ENCODE results near the gene B3GALT6.
A peak's percentile ranks its signal among the peaks of the same experiment; 100 is the strongest.

B3GALT6 gene

DNA sequence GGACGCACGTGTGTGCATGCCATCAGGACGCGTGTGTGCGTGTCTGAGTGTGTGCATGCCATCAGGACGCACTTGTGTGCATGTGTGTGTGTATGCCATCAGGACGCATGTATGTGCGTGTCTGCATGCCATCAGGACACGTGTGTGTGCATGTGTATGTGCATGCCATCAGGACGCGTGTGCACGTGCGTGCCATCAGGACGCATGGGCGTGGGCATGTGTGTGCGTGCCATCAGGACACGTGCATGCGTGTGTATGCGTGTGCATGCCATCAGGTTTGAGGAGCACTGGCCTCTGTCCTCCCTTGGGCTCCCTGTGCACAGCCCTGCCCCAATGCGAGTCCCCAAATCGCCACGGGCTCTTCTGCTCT is 27.1 kb downstream of the B3GALT6 start (continued):
- TF ChIP-seq, protein P1, sequence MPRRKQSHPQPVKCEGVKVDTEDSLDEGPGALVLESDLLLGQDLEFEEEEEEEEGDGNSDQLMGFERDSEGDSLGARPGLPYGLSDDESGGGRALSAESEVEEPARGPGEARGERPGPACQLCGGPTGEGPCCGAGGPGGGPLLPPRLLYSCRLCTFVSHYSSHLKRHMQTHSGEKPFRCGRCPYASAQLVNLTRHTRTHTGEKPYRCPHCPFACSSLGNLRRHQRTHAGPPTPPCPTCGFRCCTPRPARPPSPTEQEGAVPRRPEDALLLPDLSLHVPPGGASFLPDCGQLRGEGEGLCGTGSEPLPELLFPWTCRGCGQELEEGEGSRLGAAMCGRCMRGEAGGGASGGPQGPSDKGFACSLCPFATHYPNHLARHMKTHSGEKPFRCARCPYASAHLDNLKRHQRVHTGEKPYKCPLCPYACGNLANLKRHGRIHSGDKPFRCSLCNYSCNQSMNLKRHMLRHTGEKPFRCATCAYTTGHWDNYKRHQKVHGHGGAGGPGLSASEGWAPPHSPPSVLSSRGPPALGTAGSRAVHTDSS (tag by site-specific recombination; IDR thresholded peaks at IDR 0.05): no peak
- no peak for TF ChIP-seq RBAK (tag by site-specific recombination; IDR thresholded peaks at IDR 0.05)

DNA sequence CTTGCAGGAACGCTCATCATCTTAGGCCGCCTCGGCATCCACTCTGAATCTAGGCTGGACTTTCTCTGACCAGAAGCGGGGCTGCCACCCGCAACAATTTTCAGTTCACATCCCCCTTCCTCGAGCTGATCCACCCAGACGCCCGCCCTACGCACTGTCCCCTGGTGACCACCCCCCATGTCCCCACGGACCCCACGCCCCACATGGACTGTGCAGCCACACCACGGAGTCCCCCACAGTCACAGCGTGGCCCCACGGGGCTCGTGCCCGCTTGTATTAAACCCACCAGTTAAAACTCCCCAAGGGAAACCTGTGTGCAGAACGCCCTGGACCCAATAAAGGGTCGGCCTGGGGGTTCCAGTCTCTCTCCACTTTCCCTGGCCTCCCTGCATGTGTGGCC is 27.5 kb downstream of the B3GALT6 start:
- CTCF ChIA-PET: no interaction called here
- TF ChIP-seq, protein P2, sequence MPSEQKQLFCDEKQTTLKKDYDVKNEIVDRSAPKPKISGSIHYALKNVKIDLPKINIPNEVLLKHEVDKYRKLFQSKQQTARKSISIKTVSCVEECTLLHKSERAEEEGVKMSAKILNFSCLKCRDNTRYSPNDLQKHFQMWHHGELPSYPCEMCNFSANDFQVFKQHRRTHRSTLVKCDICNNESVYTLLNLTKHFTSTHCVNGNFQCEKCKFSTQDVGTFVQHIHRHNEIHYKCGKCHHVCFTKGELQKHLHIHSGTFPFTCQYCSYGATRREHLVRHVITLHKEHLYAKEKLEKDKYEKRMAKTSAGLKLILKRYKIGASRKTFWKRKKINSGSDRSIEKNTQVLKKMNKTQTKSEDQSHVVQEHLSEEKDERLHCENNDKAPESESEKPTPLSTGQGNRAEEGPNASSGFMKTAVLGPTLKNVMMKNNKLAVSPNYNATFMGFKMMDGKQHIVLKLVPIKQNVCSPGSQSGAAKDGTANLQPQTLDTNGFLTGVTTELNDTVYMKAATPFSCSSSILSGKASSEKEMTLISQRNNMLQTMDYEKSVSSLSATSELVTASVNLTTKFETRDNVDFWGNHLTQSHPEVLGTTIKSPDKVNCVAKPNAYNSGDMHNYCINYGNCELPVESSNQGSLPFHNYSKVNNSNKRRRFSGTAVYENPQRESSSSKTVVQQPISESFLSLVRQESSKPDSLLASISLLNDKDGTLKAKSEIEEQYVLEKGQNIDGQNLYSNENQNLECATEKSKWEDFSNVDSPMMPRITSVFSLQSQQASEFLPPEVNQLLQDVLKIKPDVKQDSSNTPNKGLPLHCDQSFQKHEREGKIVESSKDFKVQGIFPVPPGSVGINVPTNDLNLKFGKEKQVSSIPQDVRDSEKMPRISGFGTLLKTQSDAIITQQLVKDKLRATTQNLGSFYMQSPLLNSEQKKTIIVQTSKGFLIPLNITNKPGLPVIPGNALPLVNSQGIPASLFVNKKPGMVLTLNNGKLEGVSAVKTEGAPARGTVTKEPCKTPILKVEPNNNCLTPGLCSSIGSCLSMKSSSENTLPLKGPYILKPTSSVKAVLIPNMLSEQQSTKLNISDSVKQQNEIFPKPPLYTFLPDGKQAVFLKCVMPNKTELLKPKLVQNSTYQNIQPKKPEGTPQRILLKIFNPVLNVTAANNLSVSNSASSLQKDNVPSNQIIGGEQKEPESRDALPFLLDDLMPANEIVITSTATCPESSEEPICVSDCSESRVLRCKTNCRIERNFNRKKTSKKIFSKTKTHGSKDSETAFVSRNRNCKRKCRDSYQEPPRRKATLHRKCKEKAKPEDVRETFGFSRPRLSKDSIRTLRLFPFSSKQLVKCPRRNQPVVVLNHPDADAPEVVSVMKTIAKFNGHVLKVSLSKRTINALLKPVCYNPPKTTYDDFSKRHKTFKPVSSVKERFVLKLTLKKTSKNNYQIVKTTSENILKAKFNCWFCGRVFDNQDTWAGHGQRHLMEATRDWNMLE (tag by site-specific recombination; conservative IDR thresholded peaks at IDR 0.05; ENCODE audit: low read depth): no peak
- no peak for TF ChIP-seq ZNF10 (tag by site-specific recombination; IDR thresholded peaks at IDR 0.05)
- TF ChIP-seq ZNF549 (tag by site-specific recombination; IDR thresholded peaks at IDR 0.05): no peak
- TF ChIP-seq, protein P3, sequence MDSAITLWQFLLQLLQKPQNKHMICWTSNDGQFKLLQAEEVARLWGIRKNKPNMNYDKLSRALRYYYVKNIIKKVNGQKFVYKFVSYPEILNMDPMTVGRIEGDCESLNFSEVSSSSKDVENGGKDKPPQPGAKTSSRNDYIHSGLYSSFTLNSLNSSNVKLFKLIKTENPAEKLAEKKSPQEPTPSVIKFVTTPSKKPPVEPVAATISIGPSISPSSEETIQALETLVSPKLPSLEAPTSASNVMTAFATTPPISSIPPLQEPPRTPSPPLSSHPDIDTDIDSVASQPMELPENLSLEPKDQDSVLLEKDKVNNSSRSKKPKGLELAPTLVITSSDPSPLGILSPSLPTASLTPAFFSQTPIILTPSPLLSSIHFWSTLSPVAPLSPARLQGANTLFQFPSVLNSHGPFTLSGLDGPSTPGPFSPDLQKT (IDR thresholded peaks at IDR 0.05; ENCODE audit: borderline replicate concordance, low read depth, low read length): no peak
- no peak for TF ChIP-seq ZSCAN16 (tag by site-specific recombination; IDR thresholded peaks at IDR 0.05)
- TF ChIP-seq IKZF3 (tag by site-specific recombination; IDR thresholded peaks at IDR 0.05): no peak
- no peak for TF ChIP-seq ZNF677 (tag by site-specific recombination; IDR thresholded peaks at IDR 0.05)
- no peak for TF ChIP-seq ZBTB1 (tag by site-specific recombination; IDR thresholded peaks at IDR 0.05)
- no peak for TF ChIP-seq ZNF792 (tag by site-specific recombination; IDR thresholded peaks at IDR 0.05)
- Histone ChIP-seq H3K4me1 (ENCODE audit: control insufficient read depth, insufficient read depth, low read length) (no peaks in the 10 kb centered on the region), H3K27ac (ENCODE audit: extremely low read depth, low read depth, low read length) (no peak overlapping the region), H3K36me3 (ENCODE audit: control insufficient read depth in 2 of 2, insufficient read depth in 1 of 2, low read length in 2 of 2) (peaks cover 6 to 93% of the 10 kb centered on the region in 2 experiments; a peak in 2 of 3 replicates), H3K9me3 (ENCODE audit: control insufficient read depth, insufficient read depth, low read depth, low read length) (no peaks in the 10 kb centered on the region), H3K4me3 (ENCODE audit: low read depth, low read length) (no peak overlapping the region)
- POLR2A ChIA-PET: no interaction called here

DNA sequence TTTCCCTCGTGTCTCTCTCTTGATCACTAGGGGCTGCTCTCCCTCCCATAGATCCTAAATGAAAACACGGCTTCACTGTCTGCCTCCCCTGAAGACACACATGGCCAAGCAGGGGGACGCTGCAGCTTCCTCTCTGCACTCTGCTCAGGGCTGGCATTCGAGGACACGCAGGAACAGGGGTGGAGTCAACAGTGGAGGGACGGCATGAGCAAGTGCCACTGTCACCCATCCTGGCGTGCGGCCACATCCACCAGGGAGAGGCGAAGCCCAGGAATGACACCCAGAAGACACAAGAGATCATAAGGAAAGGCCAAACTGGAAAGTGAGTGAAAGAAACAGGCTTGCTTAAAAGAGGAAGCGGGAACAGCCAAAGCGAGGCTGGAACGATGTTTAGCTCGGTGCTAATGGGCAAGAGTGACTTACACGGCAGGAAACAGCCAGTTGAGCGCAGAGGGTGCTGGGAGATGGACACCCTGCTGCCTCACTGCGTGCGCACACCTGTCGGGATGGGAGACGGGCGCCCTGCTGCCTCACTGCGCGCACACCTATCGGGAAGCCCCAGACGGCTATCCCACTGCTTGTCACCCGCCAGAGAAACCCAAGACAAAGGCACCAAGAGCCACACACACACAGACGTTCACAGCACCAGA is 28.0 kb downstream of the B3GALT6 start:
- ChIA-PET POLR2A (interaction anchor here (0.6 to 1.3 kb wide), 2 partner anchors 9 to 134 kb away, joined by 4 to 6 read pairs; no protein-coding TSS in a partner anchor), CTCF (no interaction called here)
- no peaks in the 10 kb centered on the region for H3K4me1 ChIP-seq (ENCODE audit: control insufficient read depth, insufficient read depth, low read length)
- no peaks in the 10 kb centered on the region for H3K9me3 ChIP-seq (ENCODE audit: control insufficient read depth, insufficient read depth, low read depth, low read length)
- no peak overlapping the region for H3K27ac ChIP-seq (ENCODE audit: extremely low read depth, low read depth, low read length)
- TF ChIP-seq ZNF433 (tag by site-specific recombination; IDR thresholded peaks at IDR 0.05; ENCODE audit: low read depth) (no peak), ZNF239 (tag by site-specific recombination; IDR thresholded peaks at IDR 0.05) (no peak), SCRT2 (tag by site-specific recombination; IDR thresholded peaks at IDR 0.05) (0 out of 2 replicates have a peak, but pooled peaks have one; percentile 14)
- H3K4me3 ChIP-seq (ENCODE audit: low read depth, low read length): no peak overlapping the region
- H3K36me3 ChIP-seq (ENCODE audit: control insufficient read depth in 2 of 2, insufficient read depth in 1 of 2, low read length in 2 of 2): peaks cover 6 to 93% of the 10 kb centered on the region in 2 experiments; a peak in 2 of 3 replicates
